ENCODE data around the gene PDPN. TPM values are rescaled to one million over a fixed set of nuclear protein-coding genes. Genes with fewer than 3 reads are reported as not detected.

The PDPN gene
- total and polyA plus RNA-seq, 11 donors: 4.4 to 162 (median 21.1) TPM

DNA sequence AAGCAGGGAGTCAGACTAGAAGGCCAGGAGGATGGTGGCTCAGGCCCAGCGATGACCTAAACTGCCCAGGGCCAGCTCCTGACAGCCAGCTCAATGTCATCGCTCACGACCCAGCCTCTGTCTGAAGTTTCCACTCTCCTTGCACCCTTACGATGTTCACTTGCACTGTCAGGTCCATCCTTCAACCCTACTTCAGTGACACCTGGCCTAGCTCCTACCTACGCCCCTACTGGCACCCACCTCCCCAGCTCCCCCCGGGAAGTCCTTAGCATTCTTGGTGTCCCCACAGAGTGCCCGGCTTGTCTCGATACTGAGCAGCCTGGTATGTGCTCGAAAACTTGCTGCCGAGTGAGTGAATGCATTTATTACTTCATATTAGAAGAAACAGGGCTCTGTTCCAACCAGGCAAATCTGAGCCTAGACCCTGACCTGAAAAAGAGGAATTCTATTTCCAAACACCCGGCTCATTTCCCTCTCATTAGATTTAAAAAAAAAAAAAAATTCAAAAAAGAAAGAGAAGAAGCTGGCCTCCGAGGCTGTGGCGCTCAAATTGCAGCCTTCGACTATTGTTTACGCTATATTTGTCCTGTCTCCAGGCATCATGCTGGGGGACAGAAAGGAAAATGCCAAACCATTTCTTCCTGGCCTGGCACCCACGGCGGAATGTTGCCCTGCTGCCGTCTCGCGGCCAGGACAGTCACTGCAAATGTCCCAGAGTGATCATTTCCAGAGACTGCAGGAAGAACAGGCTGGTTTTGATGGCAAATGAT is 40.0 kb upstream of the PDPN start:
- WGBS, 4 donors: 31 to 42% (median 36%) methylated on average over 20 of the region's 20 CpGs
- H3K4me1 ChIP-seq: peaks cover 0 to 24% (median 0%) of the 10 kb centered on the region in 12 donors
- no peak overlapping the region for H3K4me3 ChIP-seq
- peak; percentile 70 to 80 (median 74) for ATAC-seq
- no peaks in the 10 kb centered on the region for H3K27me3 ChIP-seq
- peak overlapping the region; percentile 49 to 95 (median 76) for H3K27ac ChIP-seq
- intact Hi-C loops (cut with DNase I): loop anchor here in 6 of 10 donors (1.0 to 10.0 kb wide), 7 partner anchors 56 to 79 kb away; no protein-coding TSS in a partner anchor
- no peaks in the 10 kb centered on the region for H3K9me3 ChIP-seq
- peak; percentile 62 to 88 (median 68) for DNase-seq
- no peak for TF ChIP-seq POLR2A (IDR thresholded peaks at IDR 0.05)
- TF ChIP-seq, protein P1, sequence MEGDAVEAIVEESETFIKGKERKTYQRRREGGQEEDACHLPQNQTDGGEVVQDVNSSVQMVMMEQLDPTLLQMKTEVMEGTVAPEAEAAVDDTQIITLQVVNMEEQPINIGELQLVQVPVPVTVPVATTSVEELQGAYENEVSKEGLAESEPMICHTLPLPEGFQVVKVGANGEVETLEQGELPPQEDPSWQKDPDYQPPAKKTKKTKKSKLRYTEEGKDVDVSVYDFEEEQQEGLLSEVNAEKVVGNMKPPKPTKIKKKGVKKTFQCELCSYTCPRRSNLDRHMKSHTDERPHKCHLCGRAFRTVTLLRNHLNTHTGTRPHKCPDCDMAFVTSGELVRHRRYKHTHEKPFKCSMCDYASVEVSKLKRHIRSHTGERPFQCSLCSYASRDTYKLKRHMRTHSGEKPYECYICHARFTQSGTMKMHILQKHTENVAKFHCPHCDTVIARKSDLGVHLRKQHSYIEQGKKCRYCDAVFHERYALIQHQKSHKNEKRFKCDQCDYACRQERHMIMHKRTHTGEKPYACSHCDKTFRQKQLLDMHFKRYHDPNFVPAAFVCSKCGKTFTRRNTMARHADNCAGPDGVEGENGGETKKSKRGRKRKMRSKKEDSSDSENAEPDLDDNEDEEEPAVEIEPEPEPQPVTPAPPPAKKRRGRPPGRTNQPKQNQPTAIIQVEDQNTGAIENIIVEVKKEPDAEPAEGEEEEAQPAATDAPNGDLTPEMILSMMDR (IDR thresholded peaks at IDR 0.05): peak; percentile 28 to 70 (median 54)
- no peaks in the 10 kb centered on the region for H3K36me3 ChIP-seq

DNA sequence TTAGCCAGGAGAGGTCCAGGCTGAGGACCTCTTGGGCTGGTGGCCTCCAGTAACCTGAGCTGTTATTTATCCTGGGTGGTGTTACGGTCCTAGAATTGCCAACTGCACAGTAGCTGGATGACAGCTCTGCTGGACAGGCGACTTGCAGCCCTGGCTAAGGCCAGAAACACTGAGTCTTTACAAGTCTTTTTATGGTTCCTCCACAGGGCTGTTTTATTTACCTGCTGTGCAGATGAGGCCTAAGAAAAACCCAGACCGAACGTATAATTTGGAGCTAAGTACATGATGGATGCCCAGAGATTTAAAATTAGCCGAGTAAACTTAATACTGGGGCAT is 39.4 kb upstream of the PDPN start:
- WGBS, 4 donors: 53 to 63% (median 62%) methylated on average over 5 of the region's 5 CpGs
- ATAC-seq (no peak), DNase-seq (no peak)
- no peak overlapping the region for H3K4me3 ChIP-seq
- H3K27me3 ChIP-seq: no peaks in the 10 kb centered on the region
- TF ChIP-seq, protein P1 (IDR thresholded peaks at IDR 0.05): peak in 1 of 12 donors; percentile 5
- TF ChIP-seq POLR2A (IDR thresholded peaks at IDR 0.05): no peak
- H3K4me1 ChIP-seq: peaks cover 0 to 24% (median 0%) of the 10 kb centered on the region in 12 donors
- intact Hi-C loops (cut with DNase I): loop anchor here in 6 of 10 donors (1.0 to 10.0 kb wide), 7 partner anchors 57 to 79 kb away; no protein-coding TSS in a partner anchor
- no peaks in the 10 kb centered on the region for H3K36me3 ChIP-seq
- H3K27ac ChIP-seq: peak overlapping the region in 9 of 12 donors; percentile 54 to 95 (median 80)
- H3K9me3 ChIP-seq: no peaks in the 10 kb centered on the region

DNA sequence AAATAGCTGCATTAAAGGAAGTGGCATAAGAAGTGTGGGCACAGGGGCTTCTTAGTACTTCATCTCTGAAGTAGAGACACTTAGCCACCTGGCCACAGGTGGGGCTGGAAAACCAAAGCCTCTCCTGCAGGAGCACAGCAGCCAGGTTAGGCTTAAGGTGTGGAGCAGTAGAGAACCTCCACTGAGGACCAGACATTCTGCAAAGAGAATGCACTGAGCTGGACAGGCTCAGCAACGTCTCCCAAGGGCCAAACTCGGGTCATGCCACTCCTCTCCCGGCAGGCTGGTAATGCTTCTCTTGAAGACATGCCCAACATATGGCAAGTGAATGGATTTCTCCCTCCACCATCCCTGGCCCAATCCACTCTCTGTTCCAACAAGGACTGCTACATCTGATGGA is 36.8 kb upstream of the PDPN start:
- no peaks in the 10 kb centered on the region for H3K36me3 ChIP-seq
- peaks cover 0 to 14% (median 0%) of the 10 kb centered on the region in 12 donors for H3K4me1 ChIP-seq
- ATAC-seq (no peak), DNase-seq (no peak)
- no peak overlapping the region for H3K4me3 ChIP-seq
- no peaks in the 10 kb centered on the region for H3K9me3 ChIP-seq
- WGBS, 4 donors: 44 to 70% (median 57%) methylated on average over 3 of the region's 3 CpGs
- H3K27ac ChIP-seq: no peak overlapping the region
- H3K27me3 ChIP-seq: no peaks in the 10 kb centered on the region
- TF ChIP-seq, protein P1 (IDR thresholded peaks at IDR 0.05): no peak
- TF ChIP-seq POLR2A (IDR thresholded peaks at IDR 0.05): no peak
- intact Hi-C loops (cut with DNase I): loop anchor here in 3 of 10 donors (5.0 to 10.0 kb wide), 2 partner anchors 79 to 82 kb away; no protein-coding TSS in a partner anchor

DNA sequence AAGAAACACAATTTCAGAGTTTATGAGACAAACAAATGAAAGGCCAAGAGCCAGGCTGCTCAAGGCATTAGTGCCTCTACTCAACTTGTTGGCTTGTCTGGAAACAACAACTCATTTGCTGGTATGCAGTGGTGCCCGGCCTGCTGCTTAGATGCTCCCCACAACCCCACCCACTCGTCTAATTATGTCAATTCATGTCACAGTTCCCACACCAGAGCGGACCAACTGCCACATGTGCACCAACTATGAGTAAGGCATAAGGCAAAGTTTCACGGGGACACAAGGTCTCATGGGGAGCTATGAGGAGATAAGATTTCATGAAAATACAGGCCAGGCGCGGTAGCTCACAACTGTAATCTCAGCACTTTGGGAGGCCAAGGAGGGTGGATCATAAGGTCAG is 35.4 kb upstream of the PDPN start:
- no peaks in the 10 kb centered on the region for H3K9me3 ChIP-seq

More for the DNA sequence above, 35.4 kb upstream of the PDPN start:
- no peak for TF ChIP-seq POLR2A (IDR thresholded peaks at IDR 0.05)
- TF ChIP-seq, protein P1 (IDR thresholded peaks at IDR 0.05): no peak
- Histone ChIP-seq H3K4me3 (no peak overlapping the region), H3K36me3 (no peaks in the 10 kb centered on the region), H3K27me3 (no peaks in the 10 kb centered on the region), H3K27ac (no peak overlapping the region), H3K4me1 (peaks cover 0 to 14% (median 0%) of the 10 kb centered on the region in 12 donors)
- ATAC-seq (no peak), DNase-seq (no peak)
- intact Hi-C loops (cut with DNase I): loop anchor here in 3 of 10 donors (5.0 to 10.0 kb wide), 2 partner anchors 81 to 83 kb away; no protein-coding TSS in a partner anchor
- WGBS, 4 donors: 75 to 81% (median 80%) methylated on average over 6 of the region's 6 CpGs

Data from heart left ventricle (tissue), 16 donors.